ENCODE results near the gene FHOD3.

Gene FHOD3

GRCh38 chr18:36382854-36383253 is 85.3 kb downstream of the FHOD3 start:
- no peak for DNase-seq (ENCODE audit: low read depth)

GRCh38 chr18:36386150-36386920 is 88.8 kb downstream of the FHOD3 start:
- DNase-seq (ENCODE audit: low read depth) = no peak

GRCh38 chr18:36387310-36387709 is 89.8 kb downstream of the FHOD3 start:
- no peak for DNase-seq (ENCODE audit: low read depth)

GRCh38 chr18:36388310-36388709 is 90.8 kb downstream of the FHOD3 start:
- DNase-seq (ENCODE audit: low read depth) = no peak

GRCh38 chr18:36389027-36389426 is 91.5 kb downstream of the FHOD3 start:
- DNase-seq (ENCODE audit: low read depth) = no peak

GRCh38 chr18:36389811-36390581 is 92.5 kb downstream of the FHOD3 start:
- no peak for DNase-seq (ENCODE audit: low read depth)

- no peak for DNase-seq (ENCODE audit: low read depth)
These were observed 94.1 kb downstream of the FHOD3 start for GRCh38 chr18:36391426-36392145.

- no peak for DNase-seq (ENCODE audit: low read depth)
These were observed 94.9 kb downstream of the FHOD3 start for GRCh38 chr18:36392164-36392978.

GRCh38 chr18:36392979-36393287 is 95.4 kb downstream of the FHOD3 start:
- no peak for DNase-seq (ENCODE audit: low read depth)

- no peak for DNase-seq (ENCODE audit: low read depth)
These were observed 97.0 kb downstream of the FHOD3 start for GRCh38 chr18:36394486-36394885.

GRCh38 chr18:36396190-36396589 is 98.7 kb downstream of the FHOD3 start:
- no peak for DNase-seq (ENCODE audit: low read depth)

GRCh38 chr18:36397033-36397432 is 99.5 kb downstream of the FHOD3 start:
- DNase-seq (ENCODE audit: low read depth) = no peak

GRCh38 chr18:36398419-36398818 is 100.9 kb downstream of the FHOD3 start:
- no peak for DNase-seq (ENCODE audit: low read depth)

GRCh38 chr18:36399055-36399454 is 101.5 kb downstream of the FHOD3 start:
- no peak for DNase-seq (ENCODE audit: low read depth)

GRCh38 chr18:36401462-36401861 is 103.9 kb downstream of the FHOD3 start:
- no peak for DNase-seq (ENCODE audit: low read depth)

GRCh38 chr18:36402765-36403396 is 105.4 kb downstream of the FHOD3 start:
- DNase-seq (ENCODE audit: low read depth) = no peak

GRCh38 chr18:36403896-36404820 is 106.6 kb downstream of the FHOD3 start:
- no peak for DNase-seq (ENCODE audit: low read depth)

- DNase-seq (ENCODE audit: low read depth) = no peak
These were observed 108.1 kb downstream of the FHOD3 start for GRCh38 chr18:36405611-36406010.

- DNase-seq (ENCODE audit: low read depth) = no peak
These were observed 109.3 kb downstream of the FHOD3 start for GRCh38 chr18:36406805-36407204.

- DNase-seq (ENCODE audit: low read depth) = no peak
These were observed 111.1 kb downstream of the FHOD3 start for GRCh38 chr18:36408606-36409005.

- DNase-seq (ENCODE audit: low read depth) = no peak
These were observed 112.3 kb downstream of the FHOD3 start for GRCh38 chr18:36409779-36410178.

All from activated T-helper 9 cell treated with anti-CD3 and anti-CD28 coated beads, Interleukin-2, amount 50 U/mL, for 16 hours (primary cell).